ENCODE results near the gene DDR2.

- TF ChIP-seq POLR2A (IDR thresholded peaks at IDR 0.05; ENCODE audit: low read length) (no peak), GATA1 (IDR thresholded peaks at IDR 0.05; ENCODE audit: low read depth, low read length) (no peak)
Measured at GRCh38 chr1:162626094-162626493, 6.2 kb upstream of the DDR2 start.

Data from erythroblast (primary cell).